HG02610 (cell line): ENCODE measurements around the gene SEPTIN6.

ENCODE experiments used
- ATAC-seq: cut with Tn5 transposase; IDR thresholded peaks from one replicate; pipeline ENCODE4 v1.9.1; 2021; ENCODE audit warnings: mild to moderate bottlenecking, moderate library complexity; ENCODE audit not compliant: unreplicated experiment

The SEPTIN6 gene

GRCh38 chrX:119659522-119659921, 33.4 kb downstream of the SEPTIN6 start:
- no peak for ATAC-seq

- ATAC-seq: no peak
These were observed 37.8 kb downstream of the SEPTIN6 start for GRCh38 chrX:119655125-119655524.

- no peak for ATAC-seq
These were observed 38.8 kb downstream of the SEPTIN6 start for GRCh38 chrX:119654112-119654531.

- ATAC-seq: peak; percentile 1
These were observed 44.6 kb downstream of the SEPTIN6 start for GRCh38 chrX:119648421-119648775.

- peak; percentile 96 for ATAC-seq
These were observed 45.2 kb downstream of the SEPTIN6 start for GRCh38 chrX:119647552-119648420.

- no peak for ATAC-seq
These were observed 45.9 kb downstream of the SEPTIN6 start for GRCh38 chrX:119647089-119647488.

GRCh38 chrX:119646515-119646914, 46.5 kb downstream of the SEPTIN6 start:
- ATAC-seq: peak; percentile 27

- ATAC-seq: no peak
These were observed 49.3 kb downstream of the SEPTIN6 start for GRCh38 chrX:119643696-119644095.
